BE2C (cell line): ENCODE results near the gene PLXDC2.

Source experiments
- DNase-seq: peaks from one replicate; pipeline ENCODE4 v3.0.0-alpha.2; 2020
- H3K27me3 ChIP-seq: fragments of 250-450 bp; sonication (Bioruptor Pico); 2 replicates; pipeline ENCODE4 v1.5.1; 2020; ENCODE audit warnings: mild to moderate bottlenecking
- H3K36me3 ChIP-seq: fragments of 250-450 bp; sonication (Bioruptor Pico); 2 replicates; pipeline ENCODE4 v1.5.1; 2020; ENCODE audit warnings: mild to moderate bottlenecking
- H3K4me1 ChIP-seq: fragments of 250-450 bp; sonication (Bioruptor Pico); 2 replicates; pipeline ENCODE4 v1.5.1; 2020
- H3K4me3 ChIP-seq: 2 replicates; pipeline ENCODE4 v1.5.1; 2011; ENCODE audit warnings: low read depth, low read length
- H3K9me3 ChIP-seq: fragments of 250-450 bp; sonication (Bioruptor Pico); 2 replicates; pipeline ENCODE4 v1.5.1; 2020
- CTCF ChIP-seq: IDR thresholded peaks from 2 replicates; pipeline ENCODE4 v1.5.1; 2012; ENCODE audit warnings: mild to moderate bottlenecking, low read depth, low read length

Gene PLXDC2

GRCh38 chr10:19789607-19790006 is 26.6 kb upstream of the PLXDC2 start:
- Histone ChIP-seq H3K36me3 (no peaks in the 10 kb centered on the region), H3K9me3 (no peaks in the 10 kb centered on the region), H3K4me3 (no peak overlapping the region), H3K4me1 (no peaks in the 10 kb centered on the region), H3K27me3 (no peaks in the 10 kb centered on the region)
- DNase-seq: no peak
- no peak for TF ChIP-seq CTCF

GRCh38 chr10:19791032-19791431 is 25.2 kb upstream of the PLXDC2 start:
- H3K4me3 ChIP-seq: no peak overlapping the region
- no peak for TF ChIP-seq CTCF
- no peak for DNase-seq
- H3K36me3 ChIP-seq: no peaks in the 10 kb centered on the region
- H3K27me3 ChIP-seq: no peaks in the 10 kb centered on the region
- H3K9me3 ChIP-seq: no peaks in the 10 kb centered on the region
- no peaks in the 10 kb centered on the region for H3K4me1 ChIP-seq

- Histone ChIP-seq H3K4me1 (no peaks in the 10 kb centered on the region), H3K36me3 (no peaks in the 10 kb centered on the region), H3K9me3 (no peaks in the 10 kb centered on the region), H3K4me3 (no peak overlapping the region), H3K27me3 (no peaks in the 10 kb centered on the region)
- no peak for TF ChIP-seq CTCF
- DNase-seq: no peak
Observed at GRCh38 chr10:19795684-19796083, 20.5 kb upstream of the PLXDC2 start.

- Histone ChIP-seq H3K27me3 (no peaks in the 10 kb centered on the region), H3K36me3 (no peaks in the 10 kb centered on the region), H3K4me3 (no peak overlapping the region), H3K4me1 (no peaks in the 10 kb centered on the region), H3K9me3 (no peaks in the 10 kb centered on the region)
- no peak for DNase-seq
- TF ChIP-seq CTCF: no peak
Observed at GRCh38 chr10:19800161-19800560, 16.1 kb upstream of the PLXDC2 start.

GRCh38 chr10:19801369-19801768 is 14.9 kb upstream of the PLXDC2 start:
- H3K4me1 ChIP-seq: no peaks in the 10 kb centered on the region
- no peak for TF ChIP-seq CTCF
- no peaks in the 10 kb centered on the region for H3K36me3 ChIP-seq
- no peaks in the 10 kb centered on the region for H3K9me3 ChIP-seq
- H3K4me3 ChIP-seq: no peak overlapping the region
- DNase-seq: no peak
- H3K27me3 ChIP-seq: no peaks in the 10 kb centered on the region

- no peak for TF ChIP-seq CTCF
- DNase-seq: no peak
- Histone ChIP-seq H3K4me1 (no peaks in the 10 kb centered on the region), H3K4me3 (no peak overlapping the region), H3K27me3 (no peaks in the 10 kb centered on the region), H3K9me3 (no peaks in the 10 kb centered on the region), H3K36me3 (no peaks in the 10 kb centered on the region)
Observed at GRCh38 chr10:19803676-19804075, 12.6 kb upstream of the PLXDC2 start.
